Measurements from ENCODE around the gene PLSCR1. TPM values are rescaled to one million over a fixed set of nuclear protein-coding genes. Genes with fewer than 3 reads are reported as not detected.
A peak's percentile ranks its signal among the peaks of the same experiment; 100 is the strongest.

The PLSCR1 gene
- total and polyA plus RNA-seq, 9 of the 15 experiments (the other 6 are each of a cell fraction or from before 2014, with no cell fraction given) = 40.6 to 122 (median 69.1) TPM

GRCh38 chr3:146496726-146497125 lies 47.7 kb downstream of the PLSCR1 start (continued):
- TF ChIP-seq MYNN (IDR thresholded peaks at IDR 0.05) (peak; percentile 74; the same call in 1 of the 2 replicates), MYNN (CRISPR knock-in tag; IDR thresholded peaks at IDR 0.05) (no peak), PHB2 (IDR thresholded peaks at IDR 0.05; ENCODE audit: low read depth) (peak; percentile 57), HOXB6 (CRISPR knock-in tag; IDR thresholded peaks at IDR 0.05; ENCODE audit: borderline replicate concordance) (no peak), HNRNPLL (IDR thresholded peaks at IDR 0.05; ENCODE audit: low read depth, low read length, poor library complexity, severe bottlenecking) (no peak), ATF3 (IDR thresholded peaks at IDR 0.05) (peak; percentile 57; the same call in 1 of the 2 replicates), ATF3 (CRISPR knock-in tag; conservative IDR thresholded peaks at IDR 0.05) (no peak), DACH1 (IDR thresholded peaks at IDR 0.05; ENCODE audit: partially characterized antibody) (peak; percentile 44), CBFA2T3 (IDR thresholded peaks at IDR 0.05) (peak; percentile 96), NFE2 (IDR thresholded peaks at IDR 0.05; ENCODE audit: low read depth) (no peak), NFYB (IDR thresholded peaks at IDR 0.05; ENCODE audit: extremely low read depth, insufficient read length) (no peak), HMGN3 (IDR thresholded peaks at IDR 0.05; ENCODE audit: borderline replicate concordance, extremely low read depth, insufficient read length, low read depth, low read length) (peak; percentile 45), ZNF24 (IDR thresholded peaks at IDR 0.05) (no peak), FOXK1 (CRISPR knock-in tag; IDR thresholded peaks at IDR 0.05; ENCODE audit: borderline replicate concordance) (no peak), POLR3G (IDR thresholded peaks at IDR 0.05; ENCODE audit: extremely low read depth, insufficient read length, insufficient replicate concordance) (no peak), SOX6 (IDR thresholded peaks at IDR 0.05) (peak; percentile 98), HMG20A (CRISPR knock-in tag; conservative IDR thresholded peaks at IDR 0.05) (no peak), ZMIZ1 (IDR thresholded peaks at IDR 0.05; ENCODE audit: low read depth in 2 of 2, low read length in 2 of 2) (peak in 1 of 2 experiments; percentile 90; a peak in 2 of 4 replicates)
- TF ChIP-seq, protein P1, sequence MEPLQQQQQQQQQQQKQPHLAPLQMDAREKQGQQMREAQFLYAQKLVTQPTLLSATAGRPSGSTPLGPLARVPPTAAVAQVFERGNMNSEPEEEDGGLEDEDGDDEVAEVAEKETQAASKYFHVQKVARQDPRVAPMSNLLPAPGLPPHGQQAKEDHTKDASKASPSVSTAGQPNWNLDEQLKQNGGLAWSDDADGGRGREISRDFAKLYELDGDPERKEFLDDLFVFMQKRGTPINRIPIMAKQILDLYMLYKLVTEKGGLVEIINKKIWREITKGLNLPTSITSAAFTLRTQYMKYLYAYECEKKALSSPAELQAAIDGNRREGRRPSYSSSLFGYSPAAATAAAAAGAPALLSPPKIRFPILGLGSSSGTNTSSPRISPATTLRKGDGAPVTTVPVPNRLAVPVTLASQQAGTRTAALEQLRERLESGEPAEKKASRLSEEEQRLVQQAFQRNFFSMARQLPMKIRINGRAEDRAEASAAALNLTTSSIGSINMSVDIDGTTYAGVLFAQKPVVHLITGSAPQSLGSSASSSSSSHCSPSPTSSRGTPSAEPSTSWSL (CRISPR knock-in tag; IDR thresholded peaks at IDR 0.05; ENCODE audit: borderline replicate concordance) = no peak

Measured in K562 (cell line).